OCI-LY3 (cell line): ENCODE results near the gene TLN1.

ENCODE experiments used
- CTCF ChIP-seq: fragments of 200-600, 300-600 bp; sonication (generic); IDR thresholded peaks from 2 replicates; pipeline ENCODE4 v1.5.1; 2014; ENCODE audit warnings: antibody characterized with exemption, low read length, low read depth
- EZH2phosphoT487 ChIP-seq: fragments of 200-600 bp; shearing (Covaris generic); IDR thresholded peaks from 2 replicates; pipeline ENCODE4 v1.6.1; 2018; ENCODE audit warnings: antibody characterized with exemption, mixed run types, low read depth

GRCh38 chr9:35730486-35730854 lies 1.5 kb downstream of the TLN1 start:
- TF ChIP-seq CTCF (no peak), EZH2phosphoT487 (no peak)
